GM18526 (cell line): ENCODE measurements around the gene INTU.

Source experiments
- POLR2A ChIP-seq: IDR thresholded peaks from 3 replicates; pipeline ENCODE4 v1.6.1; 2011; ENCODE audit not compliant: insufficient read length; ENCODE audit errors: extremely low read depth

Gene INTU

GRCh38 chr4:127772769-127773671 is 140.3 kb downstream of the INTU start:
- TF ChIP-seq POLR2A: no peak

- no peak for TF ChIP-seq POLR2A
These were observed 143.1 kb downstream of the INTU start for GRCh38 chr4:127775843-127776242.
